Panc1 (cell line): ENCODE data around the gene DENND6B. TPM values are rescaled to one million over a fixed set of nuclear protein-coding genes. Genes with fewer than 3 reads are reported as not detected.

Experiments
- ATAC-seq: fragments of 200-7000 bp; cut with Tn5 transposase; 2 replicates; pipeline ENCODE4 v1.9.1; 2020; ENCODE audit warnings: mild to moderate bottlenecking, moderate library complexity
- BruUV-seq: library from RNA; stranded (reverse); fragments of 400-500 nt; replicated peaks from 2 replicates; lab custom pipeline; 2021; lab: Mats Ljungman, UMichigan
- CTCF ChIA-PET: fragments of 300-600 bp; sonication (Branson Sonifier 250); formaldehyde crosslinking; loops from one replicate; lab custom pipeline; 2022; ENCODE audit warnings: antibody characterized with exemption; lab: Charles Lee
- POLR2A ChIA-PET: fragments of 300-600 bp; sonication (Branson Sonifier 250); formaldehyde crosslinking; loops from one replicate; lab custom pipeline; 2022; ENCODE audit warnings: antibody characterized with exemption; lab: Charles Lee
- DNase-seq: peaks from one replicate; pipeline ENCODE4 v3.0.0-alpha.2; 2010; ENCODE audit warnings: low read depth, low spot score
- H3K27ac ChIP-seq: 2 replicates; pipeline ENCODE4 v1.5.1; 2011; ENCODE audit warnings: mild to moderate bottlenecking, low read length, inconsistent platforms
- H3K27me3 ChIP-seq: fragments of 200-500 bp; sonication (Bioruptor generic); 2 replicates; pipeline ENCODE4 v1.6.0; 2014; ENCODE audit warnings: low read length, inconsistent platforms; ENCODE audit not compliant: control insufficient read depth, insufficient read depth
- H3K36me3 ChIP-seq: fragments of 200-500 bp; sonication (Bioruptor generic); 2 replicates; pipeline ENCODE4 v1.5.1; 2014; ENCODE audit warnings: inconsistent platforms, mild to moderate bottlenecking, low read length, moderate library complexity; ENCODE audit not compliant: control insufficient read depth, insufficient read depth
- H3K4me1 ChIP-seq: 2 replicates; pipeline ENCODE4 v1.5.1; 2011; ENCODE audit warnings: inconsistent platforms, mild to moderate bottlenecking, low read length, moderate library complexity; ENCODE audit not compliant: control insufficient read depth, insufficient read depth
- H3K4me3 ChIP-seq, 2 experiments: 2 replicates each; pipeline ENCODE4 v1.5.1; 2011 to 2012; ENCODE audit warnings: low read depth in 2 of 2, low read length in 2 of 2, mild to moderate bottlenecking in 2 of 2, inconsistent platforms in 1 of 2, moderate library complexity in 1 of 2
- H3K9me3 ChIP-seq: fragments of 200-500 bp; sonication (Bioruptor generic); 2 replicates; pipeline ENCODE4 v1.5.1; 2014; ENCODE audit warnings: low read depth, mild to moderate bottlenecking, inconsistent platforms, low read length, moderate library complexity; ENCODE audit not compliant: control insufficient read depth, insufficient read depth
- CTCF ChIP-seq: fragments of 450-650 bp; IDR thresholded peaks from 2 replicates; pipeline ENCODE4 v1.5.1; 2017; ENCODE audit warnings: mild to moderate bottlenecking
- POLR2AphosphoS5 ChIP-seq: IDR thresholded peaks from 2 replicates; pipeline ENCODE4 v1.6.1; 2012; ENCODE audit warnings: mild to moderate bottlenecking, low read depth, low read length, moderate library complexity
- REST ChIP-seq, 2 experiments: IDR thresholded peaks; 2 replicates each; pipeline ENCODE4 v1.6.1; 2011 to 2012; ENCODE audit warnings: low read depth in 2 of 2, control low read depth in 1 of 2, low read length in 1 of 2, mild to moderate bottlenecking in 1 of 2, moderate library complexity in 1 of 2; ENCODE audit not compliant: insufficient read depth in 1 of 2
- SIN3A ChIP-seq: IDR thresholded peaks from 2 replicates; pipeline ENCODE4 v1.6.1; 2012; ENCODE audit warnings: low read depth, mild to moderate bottlenecking, low read length, moderate library complexity, borderline replicate concordance; ENCODE audit not compliant: insufficient read depth
- TCF7L2 ChIP-seq: IDR thresholded peaks from 2 replicates; pipeline ENCODE4 v1.6.1; 2011; ENCODE audit warnings: mild to moderate bottlenecking, low read depth, low read length, inconsistent platforms
- in situ Hi-C: cut with HindIII; loops from 2 replicates; pipeline ENCODE4 v1.10.0; 2016; ENCODE audit warnings: low sequenced_read_pairs, low pct_unique_long_range_greater_than_20kb
- intact Hi-C: fragments of 100-400 bp; cut with micrococcal nuclease; formaldehyde crosslinking; loops from one replicate; pipeline ENCODE4 v1.10.0; 2022; ENCODE audit not compliant: unreplicated experiment
- total RNA-seq: library from RNA; stranded (reverse); gene quantifications from one replicate; pipeline ENCODE4 v1.2.1, GENCODE V29; 2021; ENCODE audit not compliant: unreplicated experiment

DENND6B gene
- total RNA-seq, 1 experiment from 2014 or later, result 5.8 TPM

- intact Hi-C loops, result loop anchor here (5.0 kb wide), 1 partner anchor 72 kb away; the partner anchor contains the start of gene PPP6R2
- DNase-seq (no peak), ATAC-seq (peak; percentile 73)
- H3K27ac ChIP-seq, result peak within 1 kb of the TSS; percentile 86
- H3K9me3 ChIP-seq, result no peaks in the 10 kb centered on the region
- peak within 1 kb of the TSS; percentile 56 to 65 for H3K4me3 ChIP-seq
- TF ChIP-seq REST (IDR thresholded peaks at IDR 0.05; ENCODE audit: insufficient read depth in 1 of 2, low read depth in 2 of 2, low read length in 1 of 2) (no peak), CTCF (no peak)
- CTCF ChIA-PET, result no interaction called here
- H3K4me1 ChIP-seq, result peaks cover 21% of the 10 kb centered on the region
- H3K27me3 ChIP-seq, result no peaks in the 10 kb centered on the region
- BruUV-seq, result no TSS peak
- in situ Hi-C loops, result no loop called here
- H3K36me3 ChIP-seq, result no peaks in the 10 kb centered on the region
- POLR2A ChIA-PET, result no interaction called here
Observed at GRCh38 chr22:50269970-50270665, 56.7 kb downstream of the DENND6B start, which contains the start of gene MAPK11. Gene MAPK11 (minus strand): TSS chr22:50270380. CDS start chr22:50270292, 88 bp downstream.

DNA sequence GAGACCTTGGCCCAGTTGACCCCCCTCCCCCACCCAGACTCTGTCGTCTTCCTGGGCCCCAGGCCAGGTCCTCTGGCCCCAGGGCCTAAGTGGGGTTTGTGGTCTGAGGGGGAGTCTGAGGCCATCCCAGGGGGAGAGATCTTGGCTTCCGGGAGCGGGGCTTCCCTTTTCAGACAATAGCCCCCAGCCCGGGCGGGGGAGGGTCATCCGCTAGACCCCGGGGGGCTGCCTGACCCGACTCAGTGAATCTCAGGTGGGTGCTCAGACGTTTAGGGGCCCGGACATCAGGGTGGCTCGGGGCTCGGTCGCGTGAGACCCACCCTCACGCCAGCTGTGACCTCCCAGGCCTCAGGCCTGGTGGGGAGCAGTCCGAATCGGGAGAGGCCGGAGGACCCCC lies 57.2 kb downstream of the DENND6B start:
- Histone ChIP-seq H3K4me3 (peak overlapping the region; percentile 56 to 65), H3K27me3 (no peaks in the 10 kb centered on the region), H3K27ac (peak overlapping the region; percentile 86), H3K9me3 (no peaks in the 10 kb centered on the region), H3K36me3 (no peaks in the 10 kb centered on the region), H3K4me1 (peaks cover 17% of the 10 kb centered on the region)
- POLR2A ChIA-PET, result no interaction called here
- in situ Hi-C loops (no loop called here), intact Hi-C loops (no loop called here)
- TF ChIP-seq SIN3A (no peak), REST (IDR thresholded peaks at IDR 0.05; ENCODE audit: insufficient read depth in 1 of 2, low read depth in 2 of 2, low read length in 1 of 2) (no peak), POLR2AphosphoS5 (no peak), CTCF (no peak), TCF7L2 (no peak)
- ATAC-seq (no peak), DNase-seq (no peak)
- BruUV-seq, result no TSS peak
- CTCF ChIA-PET, result no interaction called here
